Measurements from ENCODE around the gene IZUMO4. TPM values are rescaled to one million over a fixed set of nuclear protein-coding genes. Genes with fewer than 3 reads are reported as not detected.
A peak's percentile ranks its signal among the peaks of the same experiment; 100 is the strongest.

Gene IZUMO4, protein sequence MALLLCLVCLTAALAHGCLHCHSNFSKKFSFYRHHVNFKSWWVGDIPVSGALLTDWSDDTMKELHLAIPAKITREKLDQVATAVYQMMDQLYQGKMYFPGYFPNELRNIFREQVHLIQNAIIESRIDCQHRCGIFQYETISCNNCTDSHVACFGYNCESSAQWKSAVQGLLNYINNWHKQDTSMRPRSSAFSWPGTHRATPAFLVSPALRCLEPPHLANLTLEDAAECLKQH
- total RNA-seq (10 to 100 TPM; 12.2 to 26.8 (median 15.7) TPM), polyA plus RNA-seq (1 to 10 TPM in 1 of 2 donors, under 1 TPM in 1; 0.73 to 1.9 TPM), total RNA-seq (11.4 reads per million, percentile 38 among the genes with 10 or more reads in this experiment)

GRCh38 chr19:2096480-2097202 is at the start of gene IZUMO4:
TSS of gene IZUMO4 (plus strand) at chr19:2096915. CDS start at chr19:2096946, 31 bp downstream.
- ChIA-PET POLR2A (interaction anchor here (0.7 to 5.0 kb wide), 7 partner anchors 12 to 379 kb away, joined by 3 to 125 read pairs (median 3); partner anchors contain the start of gene GADD45B), CTCF (interaction anchor here (1.0 to 1.9 kb wide), 6 partner anchors 13 to 78 kb away, joined by 3 to 8 read pairs (median 4); no protein-coding TSS in a partner anchor)
- Mint-ChIP-seq H3K4me1 (peaks cover 15 to 37% (median 27%) of the 10 kb centered on the region in 7 donors), H3K27me3 (no peaks in the 10 kb centered on the region), H3K27ac (peak within 1 kb of the TSS; percentile 90 to 98 (median 94)), H3K9me3 (peaks cover 0 to 4% (median 0%) of the 10 kb centered on the region in 11 donors), H3K4me3 (peak within 1 kb of the TSS; percentile 95 to 98 (median 97)), H3K36me3 (peaks cover 0 to 28% (median 3%) of the 10 kb centered on the region in 5 donors)
- peaks cover 3 to 23% (median 4%) of the 10 kb centered on the region in 3 experiments for H3K36me3 ChIP-seq (ENCODE audit: control insufficient read depth in 2 of 3, insufficient read depth in 3 of 3, low read length in 3 of 3)
- no peaks in the 10 kb centered on the region for H3K9me3 ChIP-seq (ENCODE audit: control insufficient read depth in 2 of 3, low read length in 3 of 3)
- peaks cover 13% of the 10 kb centered on the region in 2 donors for H3K4me1 ChIP-seq (ENCODE audit: control insufficient read depth in 2 of 2, insufficient read depth in 2 of 2, low read length in 2 of 2)
- peak within 1 kb of the TSS; percentile 82 for H3K4me3 ChIP-seq (ENCODE audit: low read length)
- intact Hi-C loops (cut with micrococcal nuclease): loop anchor here (1.0 to 2.0 kb wide), 14 partner anchors 11 to 444 kb away; partner anchors contain the start of genes AP3D1 (in 2 of the 2), ADAT3 (in 1 of the 2), DOT1L (in 1 of the 2) and MKNK2 (in 1 of the 2)
- peak within 1 kb of the TSS; percentile 88 for H3K27ac ChIP-seq (ENCODE audit: low read depth, low read length)
- no peaks in the 10 kb centered on the region for H3K27me3 ChIP-seq (ENCODE audit: control insufficient read depth in 2 of 2, insufficient read depth in 2 of 2, low read length in 2 of 2)
- peak; percentile 90 for ATAC-seq
- DNase-seq: peak; percentile 98 to 100 (median 99)

GRCh38 chr19:2047076-2047448 is 49.7 kb upstream of the IZUMO4 start:
- ChIA-PET POLR2A (interaction anchor here (0.8 to 2.6 kb wide), 4 partner anchors 12 to 14 kb away, joined by 3 to 10 read pairs (median 4); no protein-coding TSS in a partner anchor), CTCF (interaction anchor here (0.5 to 1.1 kb wide), 3 partner anchors 12 to 227 kb away, joined by 3 to 4 read pairs (median 3); no protein-coding TSS in a partner anchor)
- H3K36me3 Mint-ChIP-seq: peaks cover 0 to 11% (median 0%) of the 10 kb centered on the region in 5 donors
- intact Hi-C loops (cut with micrococcal nuclease): no loop called here
- H3K9me3 ChIP-seq (ENCODE audit: control insufficient read depth in 2 of 3, low read length in 3 of 3): no peaks in the 10 kb centered on the region
- no peaks in the 10 kb centered on the region for H3K9me3 Mint-ChIP-seq
- peak overlapping the region in 5 of 10 donors; percentile 13 to 86 (median 36) for H3K4me3 Mint-ChIP-seq
- H3K27me3 Mint-ChIP-seq: no peaks in the 10 kb centered on the region
- no peak for ATAC-seq
- peaks cover 0 to 74% (median 19%) of the 10 kb centered on the region in 3 experiments for H3K36me3 ChIP-seq (ENCODE audit: control insufficient read depth in 2 of 3, insufficient read depth in 3 of 3, low read length in 3 of 3)
- H3K4me1 ChIP-seq (ENCODE audit: control insufficient read depth in 2 of 2, insufficient read depth in 2 of 2, low read length in 2 of 2): peaks cover 46 to 68% of the 10 kb centered on the region in 2 donors
- peaks cover 4 to 65% (median 33%) of the 10 kb centered on the region in 7 donors for H3K4me1 Mint-ChIP-seq
- H3K27ac ChIP-seq (ENCODE audit: low read depth, low read length): peak overlapping the region; percentile 87
- H3K27ac Mint-ChIP-seq: peak overlapping the region in 4 of 9 donors; percentile 42 to 87 (median 72)
- DNase-seq: no peak
- H3K4me3 ChIP-seq (ENCODE audit: low read length): no peak overlapping the region
- no peaks in the 10 kb centered on the region for H3K27me3 ChIP-seq (ENCODE audit: control insufficient read depth in 2 of 2, insufficient read depth in 2 of 2, low read length in 2 of 2)

GRCh38 chr19:2047449-2048103 is 49.1 kb upstream of the IZUMO4 start:
- DNase-seq (peak in 1 of 9 donors; percentile 28), ATAC-seq (no peak)
- H3K4me3 Mint-ChIP-seq: peak overlapping the region in 8 of 10 donors; percentile 6 to 86 (median 45)
- Histone ChIP-seq H3K4me1 (ENCODE audit: control insufficient read depth in 2 of 2, insufficient read depth in 2 of 2, low read length in 2 of 2) (peaks cover 48 to 69% of the 10 kb centered on the region in 2 donors), H3K36me3 (ENCODE audit: control insufficient read depth in 2 of 3, insufficient read depth in 3 of 3, low read length in 3 of 3) (peaks cover 0 to 71% (median 16%) of the 10 kb centered on the region in 3 experiments), H3K9me3 (ENCODE audit: control insufficient read depth in 2 of 3, low read length in 3 of 3) (no peaks in the 10 kb centered on the region), H3K4me3 (ENCODE audit: low read length) (no peak overlapping the region), H3K27ac (ENCODE audit: low read depth, low read length) (peak overlapping the region; percentile 87), H3K27me3 (ENCODE audit: control insufficient read depth in 2 of 2, insufficient read depth in 2 of 2, low read length in 2 of 2) (no peaks in the 10 kb centered on the region)
- no peaks in the 10 kb centered on the region for H3K27me3 Mint-ChIP-seq
- H3K36me3 Mint-ChIP-seq: peaks cover 0 to 11% (median 0%) of the 10 kb centered on the region in 5 donors
- H3K4me1 Mint-ChIP-seq: peaks cover 4 to 66% (median 33%) of the 10 kb centered on the region in 7 donors
- POLR2A ChIA-PET: interaction anchor here (1.2 to 2.6 kb wide), 6 partner anchors 12 to 36 kb away, joined by 3 to 10 read pairs (median 4); no protein-coding TSS in a partner anchor
- CTCF ChIA-PET: interaction anchor here (0.5 to 1.1 kb wide), 3 partner anchors 13 to 226 kb away, joined by 3 to 4 read pairs (median 3); no protein-coding TSS in a partner anchor
- intact Hi-C loops (cut with micrococcal nuclease): no loop called here
- peak overlapping the region in 8 of 9 donors; percentile 21 to 82 (median 75) for H3K27ac Mint-ChIP-seq
- no peaks in the 10 kb centered on the region for H3K9me3 Mint-ChIP-seq

DNA sequence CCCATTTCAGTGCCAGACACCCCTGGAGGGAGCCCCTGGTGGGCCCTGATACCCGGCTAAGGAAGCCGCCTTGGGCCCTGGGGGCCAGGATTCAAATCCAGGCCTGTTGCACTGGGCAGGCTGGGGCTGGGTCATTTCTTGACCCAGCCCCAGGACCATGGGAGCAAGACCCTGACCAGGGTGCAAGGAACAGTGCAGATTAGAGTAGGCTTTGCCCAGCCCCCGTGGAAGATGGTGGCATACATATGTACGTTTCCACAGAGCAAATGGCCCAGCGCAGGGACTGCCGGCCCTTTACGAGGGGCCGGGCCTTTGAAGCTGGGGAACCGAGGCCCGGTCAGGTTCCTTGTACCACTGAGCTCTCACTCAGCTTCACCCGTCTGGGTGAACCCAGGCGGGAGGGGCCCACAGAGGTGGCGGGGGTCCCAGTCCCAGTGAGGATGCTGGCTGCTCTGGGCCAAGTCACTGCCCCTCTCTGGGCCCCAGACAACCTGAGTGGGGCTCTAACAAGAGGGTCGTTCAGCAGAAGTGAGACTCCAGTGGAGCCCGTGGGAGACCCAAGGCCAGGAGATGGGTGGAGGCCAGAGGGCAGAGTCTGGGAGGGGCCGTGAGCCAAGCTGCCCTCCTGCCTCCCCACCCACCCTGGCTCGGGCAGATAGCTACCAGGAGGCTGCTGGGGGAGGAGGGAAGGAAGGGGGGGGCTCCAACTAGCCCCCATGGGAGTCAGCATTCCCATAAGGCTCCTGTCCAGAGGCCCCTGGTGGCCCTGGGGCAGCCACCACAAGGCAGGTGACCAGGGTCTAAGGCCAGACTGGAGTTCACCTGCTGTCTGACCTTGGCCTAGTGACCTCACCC is 48.4 kb upstream of the IZUMO4 start:
- H3K9me3 ChIP-seq (ENCODE audit: control insufficient read depth in 2 of 3, low read length in 3 of 3): no peaks in the 10 kb centered on the region
- Mint-ChIP-seq H3K9me3 (no peaks in the 10 kb centered on the region), H3K4me3 (peak overlapping the region; percentile 40 to 89 (median 84)), H3K36me3 (peaks cover 0 to 10% (median 0%) of the 10 kb centered on the region in 5 donors), H3K27me3 (no peaks in the 10 kb centered on the region), H3K27ac (peak overlapping the region in 8 of 9 donors; percentile 38 to 89 (median 74)), H3K4me1 (peaks cover 3 to 60% (median 26%) of the 10 kb centered on the region in 7 donors)
- DNase-seq (no peak), ATAC-seq (no peak)
- intact Hi-C loops (cut with micrococcal nuclease): no loop called here
- H3K4me3 ChIP-seq (ENCODE audit: low read length): peak overlapping the region; percentile 98
- peaks cover 0 to 64% (median 15%) of the 10 kb centered on the region in 3 experiments for H3K36me3 ChIP-seq (ENCODE audit: control insufficient read depth in 2 of 3, insufficient read depth in 3 of 3, low read length in 3 of 3)
- no peaks in the 10 kb centered on the region for H3K27me3 ChIP-seq (ENCODE audit: control insufficient read depth in 2 of 2, insufficient read depth in 2 of 2, low read length in 2 of 2)
- H3K27ac ChIP-seq (ENCODE audit: low read depth, low read length): peak overlapping the region; percentile 87
- CTCF ChIA-PET: interaction anchor here (1.1 kb wide), 1 partner anchor 13 kb away, joined by 3 read pairs; no protein-coding TSS in a partner anchor
- H3K4me1 ChIP-seq (ENCODE audit: control insufficient read depth in 2 of 2, insufficient read depth in 2 of 2, low read length in 2 of 2): peaks cover 42 to 62% of the 10 kb centered on the region in 2 donors
- POLR2A ChIA-PET: interaction anchor here (1.0 to 2.6 kb wide), 14 partner anchors 8 to 105 kb away, joined by 3 to 21 read pairs (median 5); no protein-coding TSS in a partner anchor

DNA sequence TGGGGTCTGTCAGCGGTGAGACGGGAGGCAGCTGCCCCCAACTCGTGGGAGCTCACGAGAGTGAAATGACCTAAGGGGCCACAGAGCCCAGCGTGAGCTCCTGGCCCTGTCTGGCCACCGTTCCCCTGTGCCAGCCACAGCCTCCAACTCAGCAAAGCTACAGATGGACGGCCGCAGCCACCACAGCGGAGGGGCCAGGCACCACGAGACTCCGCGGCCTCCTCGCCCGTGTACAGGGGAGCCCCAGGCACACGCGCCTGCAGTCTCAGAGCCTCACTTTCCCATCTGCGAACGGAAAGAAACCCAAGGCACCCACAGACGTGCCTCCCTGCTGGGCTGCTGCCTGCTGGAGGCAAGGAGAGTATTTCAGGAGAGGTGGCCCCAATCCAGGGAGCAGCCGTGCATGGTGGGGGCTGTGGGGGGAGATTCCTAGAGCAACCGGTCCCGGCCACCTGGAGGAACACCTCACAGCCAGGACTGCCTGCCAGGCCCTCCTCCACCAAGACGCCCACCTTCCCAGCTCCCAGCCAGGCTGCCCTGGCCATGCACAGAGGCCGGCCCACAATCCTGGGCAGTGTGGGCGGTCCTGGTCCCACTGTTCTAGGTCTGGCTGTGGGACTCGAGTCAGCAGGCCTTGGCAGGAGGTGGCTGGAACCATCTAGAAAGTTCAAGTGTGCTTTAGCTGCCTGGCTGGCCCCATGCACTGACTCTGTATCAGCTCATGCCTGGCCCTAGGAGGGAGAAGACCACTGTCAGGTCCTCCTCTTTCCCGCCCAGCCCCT is 47.6 kb upstream of the IZUMO4 start:
- DNase-seq: peak in 1 of 9 donors; percentile 51
- CTCF ChIA-PET: no interaction called here

More for the DNA sequence above, 47.6 kb upstream of the IZUMO4 start:
- peaks cover 41 to 59% of the 10 kb centered on the region in 2 donors for H3K4me1 ChIP-seq (ENCODE audit: control insufficient read depth in 2 of 2, insufficient read depth in 2 of 2, low read length in 2 of 2)
- peak overlapping the region; percentile 98 for H3K4me3 ChIP-seq (ENCODE audit: low read length)
- H3K9me3 ChIP-seq (ENCODE audit: control insufficient read depth in 2 of 3, low read length in 3 of 3): no peaks in the 10 kb centered on the region
- Mint-ChIP-seq H3K4me1 (peaks cover 4 to 52% (median 25%) of the 10 kb centered on the region in 7 donors), H3K4me3 (peak overlapping the region; percentile 83 to 90 (median 86)), H3K27ac (peak overlapping the region in 8 of 9 donors; percentile 70 to 90 (median 82)), H3K27me3 (no peaks in the 10 kb centered on the region), H3K9me3 (no peaks in the 10 kb centered on the region), H3K36me3 (peaks cover 0 to 7% (median 0%) of the 10 kb centered on the region in 5 donors)
- POLR2A ChIA-PET: interaction anchor here (0.6 to 2.6 kb wide), 16 partner anchors 9 to 106 kb away, joined by 3 to 21 read pairs (median 5); no protein-coding TSS in a partner anchor
- H3K27ac ChIP-seq (ENCODE audit: low read depth, low read length): peak overlapping the region; percentile 87
- no peaks in the 10 kb centered on the region for H3K27me3 ChIP-seq (ENCODE audit: control insufficient read depth in 2 of 2, insufficient read depth in 2 of 2, low read length in 2 of 2)
- intact Hi-C loops (cut with micrococcal nuclease): no loop called here
- no peak for ATAC-seq
- peaks cover 0 to 59% (median 15%) of the 10 kb centered on the region in 3 experiments for H3K36me3 ChIP-seq (ENCODE audit: control insufficient read depth in 2 of 3, insufficient read depth in 3 of 3, low read length in 3 of 3)

Data from naive thymus-derived CD4-positive, alpha-beta T cell (primary cell).